OCI-LY7 (cell line): ENCODE results near the gene RAD54L2.

Experiments
- CTCF ChIP-seq: fragments of 200-600 bp; sonication (generic); conservative IDR thresholded peaks from 2 replicates; pipeline ENCODE4 v1.5.1; 2014; ENCODE audit warnings: mild to moderate bottlenecking, antibody characterized with exemption, low read length, moderate library complexity, mixed read lengths
- EZH2phosphoT487 ChIP-seq: fragments of 200-600 bp; sonication (generic); IDR thresholded peaks from 2 replicates; pipeline ENCODE4 v1.6.1; 2018; ENCODE audit warnings: low read depth, borderline replicate concordance, mild to moderate bottlenecking, mixed run types, antibody characterized with exemption, low read length, moderate library complexity, mixed read lengths

DNA sequence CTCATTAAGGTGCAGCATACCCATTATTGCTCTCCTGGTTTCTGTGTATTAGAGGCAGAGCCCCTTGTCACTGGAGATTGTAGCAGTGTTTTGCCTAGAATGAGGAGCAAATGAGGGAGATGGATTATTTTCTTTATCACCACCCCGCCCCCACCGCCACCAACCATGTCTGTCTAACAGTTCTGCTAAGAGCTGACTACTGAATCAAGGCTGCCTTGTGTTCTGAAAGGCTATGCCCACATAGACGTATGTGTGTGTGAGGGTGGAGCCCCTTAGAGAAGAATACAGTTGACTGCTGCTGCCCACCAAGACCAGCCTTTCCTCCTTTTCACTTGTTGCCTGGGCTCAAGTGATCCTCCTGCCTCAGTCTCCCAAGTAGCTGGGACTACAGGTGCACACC lies 47.4 kb downstream of the RAD54L2 start:
- TF ChIP-seq CTCF (no peak), EZH2phosphoT487 (no peak)
